HG02610 (cell line): ENCODE data around the gene TRAF2.

ENCODE experiments used
- ATAC-seq: cut with Tn5 transposase; IDR thresholded peaks from one replicate; pipeline ENCODE4 v1.9.1; 2021; ENCODE audit warnings: mild to moderate bottlenecking, moderate library complexity; ENCODE audit not compliant: unreplicated experiment

The TRAF2 gene

GRCh38 chr9:136907011-136907914 is 20.9 kb downstream of the TRAF2 start:
- ATAC-seq = no peak

- no peak for ATAC-seq
Observed at GRCh38 chr9:136910197-136910900, 24.0 kb downstream of the TRAF2 start.

- no peak for ATAC-seq
Observed at GRCh38 chr9:136910901-136911245, 24.6 kb downstream of the TRAF2 start.

GRCh38 chr9:136913701-136914438 is 27.6 kb downstream of the TRAF2 start:
- ATAC-seq = no peak

GRCh38 chr9:136915632-136916329 is 29.5 kb downstream of the TRAF2 start:
- no peak for ATAC-seq

- ATAC-seq = no peak
Observed at GRCh38 chr9:136916330-136917184, 30.2 kb downstream of the TRAF2 start.

- ATAC-seq = no peak
Observed at GRCh38 chr9:136917902-136918301, 31.6 kb downstream of the TRAF2 start.

- no peak for ATAC-seq
Observed at GRCh38 chr9:136920069-136920468, 33.8 kb downstream of the TRAF2 start.

- ATAC-seq = no peak
Observed at GRCh38 chr9:136920734-136921231, 34.5 kb downstream of the TRAF2 start.

GRCh38 chr9:136921307-136921706 is 35.0 kb downstream of the TRAF2 start:
- ATAC-seq = no peak

- no peak for ATAC-seq
Observed at GRCh38 chr9:136921718-136922117, 35.4 kb downstream of the TRAF2 start.

GRCh38 chr9:136922540-136922939 is 36.2 kb downstream of the TRAF2 start:
- ATAC-seq = no peak

GRCh38 chr9:136923881-136924280 is 37.6 kb downstream of the TRAF2 start:
- no peak for ATAC-seq

- ATAC-seq = no peak
Observed at GRCh38 chr9:136925414-136926153, 39.3 kb downstream of the TRAF2 start.

GRCh38 chr9:136926154-136926704 is 39.9 kb downstream of the TRAF2 start:
- ATAC-seq = no peak

- ATAC-seq = no peak
Observed at GRCh38 chr9:136926749-136927148, 40.4 kb downstream of the TRAF2 start.

- no peak for ATAC-seq
Observed at GRCh38 chr9:136927343-136928271, 41.3 kb downstream of the TRAF2 start.

- ATAC-seq = no peak
Observed at GRCh38 chr9:136928591-136928990, 42.3 kb downstream of the TRAF2 start.
